Astrocyte of the hippocampus (primary cell): ENCODE results near the gene PNPLA1.

Experiments used
- DNase-seq: peaks from one replicate; pipeline ENCODE4 v3.0.0; 2011; ENCODE audit warnings: low read depth, low spot score

The PNPLA1 gene

GRCh38 chr6:36355819-36356218 is 86.0 kb downstream of the PNPLA1 start:
- DNase-seq: peak; percentile 39

DNA sequence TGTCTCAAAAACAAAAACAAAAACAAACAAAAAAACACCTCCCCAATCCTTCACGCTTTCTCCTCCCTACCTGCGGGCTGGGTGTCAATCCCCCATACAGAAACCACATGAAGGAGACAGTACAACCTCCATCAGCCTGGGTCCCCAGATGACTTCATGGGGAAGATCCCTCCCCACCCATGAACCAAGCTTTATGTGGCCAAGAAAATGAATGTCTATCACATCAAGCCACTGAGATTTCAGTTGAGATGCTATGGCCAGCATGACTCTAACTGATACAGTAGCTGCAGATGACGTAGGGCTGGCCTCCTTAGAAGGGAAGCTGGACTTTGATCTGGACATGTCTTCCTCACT is 88.0 kb downstream of the PNPLA1 start:
- DNase-seq: no peak
